Cerebellar cortex (tissue), 1 donor: ENCODE measurements around the gene SLC22A31.
"Not testable (repeated sequence)": the region's sequence is repeated elsewhere in the genome, so short reads cannot be mapped to it uniquely, and the experiment has no call there.

Experiments
- DNase-seq: peaks from one replicate; pipeline ENCODE4 v3.0.0-alpha.2; 2015; ENCODE audit warnings: low spot score

SLC22A31 gene

DNA sequence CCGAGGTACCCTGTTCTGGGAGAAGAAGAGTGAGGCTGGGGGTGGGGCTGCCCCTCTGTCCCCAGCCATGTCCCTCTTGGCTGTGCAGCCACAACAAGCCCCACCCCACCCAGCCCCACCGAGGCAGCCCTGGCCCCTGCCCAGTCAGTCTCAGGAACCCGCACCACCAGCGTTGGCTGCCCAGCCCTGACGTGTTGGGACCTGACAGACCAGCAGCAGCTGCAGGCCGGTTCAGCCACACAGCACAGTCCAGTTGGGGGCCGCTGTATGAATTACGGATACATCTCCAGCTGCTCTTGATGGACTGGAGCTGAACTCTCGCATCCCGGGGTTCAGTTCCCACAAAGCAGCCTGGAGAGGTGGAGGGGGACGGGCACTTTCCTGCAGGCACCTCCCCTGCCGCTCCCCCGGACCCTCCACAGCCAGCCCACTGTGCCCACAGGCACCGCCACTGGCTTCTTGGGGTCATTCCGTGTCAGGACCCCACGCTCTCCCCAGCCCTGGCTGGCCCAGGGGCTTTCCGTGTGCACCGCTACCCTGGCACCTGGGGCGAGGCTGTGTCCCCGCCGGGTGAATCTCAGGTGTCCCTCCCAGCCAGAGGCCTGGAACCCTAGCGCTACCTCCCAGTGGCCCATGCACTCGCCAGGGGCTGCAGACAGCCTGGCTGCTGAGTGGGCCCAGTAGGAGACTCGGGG is 21.7 kb downstream of the SLC22A31 start:
- DNase-seq: peak; percentile 5

- no peak for DNase-seq
These were observed 22.8 kb downstream of the SLC22A31 start for GRCh38 chr16:89177501-89177900.

- no peak for DNase-seq
These were observed 23.6 kb downstream of the SLC22A31 start for GRCh38 chr16:89176717-89177116.

DNA sequence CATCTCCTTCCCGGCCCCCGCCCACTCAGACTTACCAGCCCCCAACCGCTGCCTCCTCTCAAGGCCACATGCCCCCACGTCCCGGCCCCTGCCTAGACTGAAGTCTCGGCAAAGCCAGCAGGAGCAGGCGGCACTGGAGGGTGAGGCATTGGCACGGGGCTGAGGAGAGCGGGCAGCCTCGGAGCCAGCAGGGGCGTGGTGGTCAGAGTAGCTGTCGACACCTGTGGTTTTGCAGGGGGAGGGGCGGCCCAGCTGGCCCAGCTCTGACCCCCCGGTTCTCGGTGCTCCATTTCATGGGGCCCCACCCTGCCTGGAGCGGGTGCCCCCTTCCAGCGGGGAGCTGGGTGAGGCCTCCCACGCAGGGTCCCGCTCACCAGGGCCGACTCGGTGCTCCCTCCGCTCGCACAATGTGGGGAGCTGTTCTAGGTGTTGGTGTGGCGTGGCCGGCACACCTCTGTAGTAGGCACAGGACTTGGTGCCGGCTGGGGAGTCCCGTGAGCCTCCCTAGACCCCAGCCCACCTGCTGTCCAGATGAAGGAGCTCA is 24.1 kb downstream of the SLC22A31 start:
- DNase-seq: no peak

GRCh38 chr16:89175280-89176146 is 24.8 kb downstream of the SLC22A31 start:
- peak; percentile 92 for DNase-seq

- DNase-seq: no peak
These were observed 25.5 kb downstream of the SLC22A31 start for GRCh38 chr16:89174877-89175276.

GRCh38 chr16:89174055-89174827 is 26.1 kb downstream of the SLC22A31 start:
- DNase-seq: no peak

DNA sequence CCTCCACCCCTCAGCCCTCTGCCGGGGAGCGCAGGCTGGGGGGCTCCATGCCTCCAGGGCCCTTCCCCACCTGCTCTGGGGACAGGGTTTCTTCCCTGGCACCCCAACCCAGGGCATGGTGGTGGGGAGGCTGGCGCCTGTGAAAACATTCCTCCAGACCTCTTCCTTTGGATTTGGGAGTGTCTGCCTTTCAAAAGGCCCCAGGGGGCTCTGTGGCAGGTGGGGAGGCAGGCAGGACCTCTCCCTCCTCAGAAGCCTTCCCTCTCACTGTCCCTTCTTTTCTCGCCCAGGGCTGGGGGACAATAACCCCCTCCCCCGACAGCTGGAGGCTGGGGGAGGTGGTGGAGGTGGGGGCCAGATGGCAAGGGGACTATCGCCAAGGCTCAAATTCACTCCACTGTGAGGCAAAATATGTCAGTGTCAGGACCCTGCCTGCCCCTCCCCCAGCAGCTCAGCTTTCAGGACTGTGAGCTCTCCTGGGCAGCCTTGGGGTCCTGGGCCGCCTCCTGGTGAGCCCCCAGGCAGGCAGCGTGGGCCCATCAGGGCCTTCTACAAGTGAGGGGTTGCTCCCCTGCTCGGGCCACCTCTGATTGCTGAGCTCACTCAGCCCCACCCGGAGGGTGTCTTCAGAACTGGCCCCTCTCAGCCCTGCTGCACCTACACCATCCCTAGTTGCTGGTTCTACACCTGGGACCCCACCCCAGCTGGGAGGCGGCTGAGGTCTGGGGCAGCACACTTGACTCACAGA is 27.0 kb downstream of the SLC22A31 start:
- no peak for DNase-seq

DNA sequence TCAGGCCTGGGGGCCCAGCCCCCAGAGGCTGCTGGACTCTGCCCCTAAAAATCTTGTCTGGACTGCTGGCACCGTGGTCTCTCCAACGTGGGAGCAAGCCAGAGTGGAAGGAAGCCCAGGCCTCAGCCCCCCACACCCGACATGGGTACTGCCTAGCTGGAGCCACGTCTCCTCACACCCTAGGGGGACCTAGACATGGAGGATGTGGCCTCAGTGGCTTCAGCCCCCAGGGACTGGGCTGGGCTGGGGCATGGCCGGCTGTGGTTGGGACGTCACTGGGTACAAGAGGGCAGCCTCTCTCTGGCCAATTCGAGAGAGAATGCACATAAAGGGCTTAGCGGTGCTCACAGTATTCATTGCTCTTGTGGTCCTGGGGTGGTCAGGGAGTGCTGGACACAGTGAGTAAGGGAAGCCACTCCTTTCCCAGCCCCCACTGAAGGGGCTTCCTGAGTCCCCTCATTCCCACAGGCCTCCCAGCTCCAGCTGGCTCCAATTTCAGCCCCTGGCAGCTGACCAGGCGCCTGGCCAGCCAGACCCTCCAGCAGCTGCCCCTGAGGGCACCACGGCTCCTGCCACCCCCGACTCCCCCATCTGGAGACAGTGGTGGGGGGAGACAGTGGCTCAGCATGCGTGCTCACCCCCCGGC is 27.7 kb downstream of the SLC22A31 start:
- DNase-seq: no peak

DNA sequence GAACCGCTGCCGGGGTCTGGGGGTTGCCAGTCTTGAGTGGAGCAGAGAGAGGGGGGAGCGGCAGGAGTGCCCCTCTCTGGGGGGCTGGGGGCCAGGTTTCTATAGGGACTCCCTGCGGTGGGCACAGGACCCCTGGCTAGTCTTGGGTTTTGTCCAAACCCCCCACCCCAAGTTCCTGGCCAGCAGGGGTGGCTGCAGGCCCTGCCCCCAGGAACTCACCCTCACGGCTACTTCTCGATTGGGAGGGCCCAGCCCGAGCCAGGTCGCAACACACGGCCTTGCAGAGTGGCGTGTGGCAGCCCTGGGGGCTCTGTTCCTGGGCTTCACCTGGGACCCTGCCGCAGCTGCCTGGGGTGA is 28.2 kb downstream of the SLC22A31 start:
- DNase-seq: no peak

GRCh38 chr16:89171216-89172170 is 28.8 kb downstream of the SLC22A31 start, which contains the start of gene CDH15:
Gene CDH15 (plus strand): TSS chr16:89171748. CDS start chr16:89171832, 84 bp downstream.
- DNase-seq: peak; percentile 99

DNA sequence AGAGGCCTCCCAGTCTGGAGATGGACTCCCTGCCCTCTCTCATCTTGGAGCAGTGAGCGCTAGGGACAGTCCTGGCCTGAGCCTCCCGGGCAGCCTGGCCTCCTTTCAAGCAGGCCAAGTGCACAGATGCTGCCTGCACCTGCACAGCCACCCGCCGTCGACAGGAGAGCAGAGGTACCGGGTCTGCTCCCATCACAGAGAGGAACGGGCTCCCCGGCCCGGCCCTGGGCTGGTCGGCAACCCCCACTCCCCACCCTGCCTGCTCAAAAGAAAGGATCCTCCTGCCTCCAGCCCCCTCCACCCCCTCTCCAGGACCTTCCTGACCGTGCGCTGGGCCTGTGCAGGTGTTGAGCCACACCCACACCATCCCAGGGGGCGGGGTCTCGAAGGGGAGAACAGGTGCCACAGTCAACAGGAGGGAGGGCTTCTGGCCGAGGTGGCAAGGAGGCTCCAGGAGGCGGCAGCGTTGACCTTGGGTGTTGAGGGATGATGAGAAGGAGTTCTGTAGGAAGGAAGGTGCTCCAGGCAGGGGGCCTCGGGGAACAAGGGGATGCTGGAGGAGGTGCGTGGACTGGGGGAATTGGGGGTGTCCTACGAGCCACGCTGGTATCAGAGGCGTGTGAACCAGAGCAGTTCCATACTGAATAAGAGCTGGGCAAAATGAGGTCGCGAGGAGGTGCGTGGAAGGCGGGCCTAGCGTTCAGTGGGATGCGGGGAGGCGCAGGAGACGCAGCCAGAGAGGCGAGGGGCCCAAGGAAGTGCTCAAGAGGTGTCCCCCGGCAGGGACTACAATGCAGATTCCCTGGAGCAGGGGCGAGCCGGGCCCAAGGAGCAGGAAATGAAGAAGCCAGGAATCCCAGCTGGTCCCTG is 29.8 kb downstream of the SLC22A31 start:
- DNase-seq: peak; percentile 48

- no peak for DNase-seq
These were observed 30.6 kb downstream of the SLC22A31 start for GRCh38 chr16:89169778-89170177.

- DNase-seq: no peak
These were observed 31.8 kb downstream of the SLC22A31 start for GRCh38 chr16:89168381-89169189.

DNA sequence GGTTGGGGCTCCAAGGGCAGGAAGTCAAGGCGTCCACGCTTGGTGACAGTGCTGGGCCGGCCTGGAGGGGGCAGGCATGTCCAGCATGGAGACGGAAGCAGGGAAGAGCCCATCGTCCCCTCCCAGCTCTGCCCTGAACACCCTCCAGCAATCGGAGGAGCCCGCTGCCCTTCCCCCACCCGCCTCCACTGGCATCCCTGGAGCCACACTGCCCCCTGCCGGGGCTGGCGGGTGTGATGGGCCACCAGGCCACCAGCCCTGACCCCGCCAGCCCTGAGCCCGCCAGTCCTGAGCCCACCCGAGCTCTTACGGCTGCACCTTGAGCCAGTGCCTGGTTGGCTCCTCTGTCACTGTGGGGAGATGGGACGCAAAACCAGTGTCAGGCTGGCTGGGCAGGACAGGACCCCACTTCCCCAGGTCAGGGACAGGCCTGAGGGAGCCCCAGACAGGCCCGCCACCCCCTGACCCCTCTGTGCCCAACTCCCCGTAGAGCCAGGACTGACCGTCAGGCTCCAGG is 32.9 kb downstream of the SLC22A31 start:
- peak; percentile 75 for DNase-seq

DNA sequence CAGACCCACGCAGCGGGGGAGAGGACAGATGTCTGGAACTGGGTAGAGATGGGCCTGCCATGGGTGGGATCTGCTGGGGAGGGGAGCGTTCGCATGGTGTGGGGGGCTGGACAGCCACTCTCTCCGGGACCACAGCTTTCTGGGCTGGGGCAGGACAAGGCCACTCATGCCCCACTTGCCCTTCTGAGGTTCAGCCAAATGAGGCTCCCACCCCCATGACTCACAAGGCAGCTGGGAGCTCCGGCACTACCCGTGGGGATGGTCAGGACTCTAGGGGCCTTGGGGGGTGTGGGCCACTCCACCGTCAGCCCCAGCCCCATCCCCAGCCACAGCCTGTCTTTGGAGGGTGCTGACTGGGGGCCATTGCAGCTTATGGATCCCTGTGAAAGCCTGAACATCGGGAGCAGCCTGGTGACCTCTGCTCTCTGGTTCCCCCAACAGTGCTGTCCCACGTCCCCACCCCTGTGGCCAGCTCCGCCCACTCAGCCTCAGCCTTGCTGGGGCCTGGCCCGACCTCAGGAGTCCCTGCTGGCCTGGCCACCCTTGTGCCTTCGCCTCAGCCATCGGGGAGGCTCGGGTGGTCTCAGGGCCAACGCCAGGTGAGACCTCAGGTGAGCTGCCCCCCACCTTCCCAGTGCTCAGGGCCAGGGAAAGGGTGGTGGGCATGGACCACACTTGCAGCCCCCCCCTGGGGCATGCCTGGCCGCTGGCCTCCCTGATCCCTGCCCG is 33.5 kb downstream of the SLC22A31 start:
- no peak for DNase-seq

DNA sequence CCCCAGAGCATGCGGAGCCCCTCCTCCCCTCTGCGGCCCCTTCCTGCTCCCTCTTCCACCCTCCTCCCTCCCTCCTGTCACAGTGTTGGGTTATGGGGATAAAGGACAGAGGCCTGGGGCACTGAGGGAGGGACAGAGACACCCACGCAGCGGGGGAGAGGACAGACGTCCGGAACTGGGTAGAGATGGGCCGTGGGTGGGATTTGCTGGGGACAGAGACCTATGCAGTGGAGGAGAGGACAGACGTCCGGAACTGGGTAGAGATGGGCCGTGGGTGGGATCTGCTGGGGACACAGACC is 34.7 kb downstream of the SLC22A31 start:
- not testable (repeated sequence) for DNase-seq
